Breast epithelium (tissue), 4 donors: Measurements from ENCODE around the gene NSL1. TPM values are rescaled to one million over a fixed set of nuclear protein-coding genes. Genes with fewer than 3 reads are reported as not detected.

Experiments
- DNase-seq, 2 donors: peaks; one replicate each; pipeline ENCODE4 v3.0.0-alpha.2; 2019; ENCODE audit warnings: low spot score in 2 of 2
- H3K27ac ChIP-seq, 2 donors: fragments of 200-600 bp; sonication (generic) in 1 of 2; one replicate each; pipeline ENCODE4 v1.5.1; 2016 to 2019; ENCODE audit warnings: mild to moderate bottlenecking in 1 of 2
- H3K27me3 ChIP-seq, 2 donors: fragments of 200-600 bp; sonication (generic) in 1 of 2; one replicate each; pipeline versions ENCODE4 v1.5.1 to v1.6.0; 2017 to 2019; ENCODE audit warnings: control low read depth in 1 of 2, mild to moderate bottlenecking in 1 of 2
- H3K36me3 ChIP-seq: fragments of 200-600 bp; one replicate; pipeline ENCODE4 v1.5.1; 2019
- H3K4me1 ChIP-seq, 2 donors: fragments of 200-600 bp; sonication (generic); one replicate each; pipeline ENCODE4 v1.5.1; 2016 to 2019; ENCODE audit warnings: control low read depth in 1 of 2
- H3K4me3 ChIP-seq, 3 donors: fragments of 200-600 bp; sonication (generic); 1 replicate in 2 of 3; 2 replicates in 1 of 3; pipeline ENCODE4 v1.5.1; 2016 to 2019; ENCODE audit warnings: mild to moderate bottlenecking in 3 of 3, moderate library complexity in 2 of 3
- H3K9me3 ChIP-seq, 2 donors: fragments of 200-600 bp; sonication (generic) in 1 of 2; one replicate each; pipeline ENCODE4 v1.5.1; 2016 to 2019; ENCODE audit warnings: control low read depth in 1 of 2
- CTCF ChIP-seq, 3 donors: fragments of 450-650 bp; IDR thresholded peaks; one replicate each; pipeline ENCODE4 v1.5.1; 2016 to 2017; ENCODE audit warnings: antibody characterized with exemption in 3 of 3, mild to moderate bottlenecking in 3 of 3, moderate library complexity in 3 of 3
- POLR2A ChIP-seq: fragments of 450-650 bp; IDR thresholded peaks from one replicate; pipeline ENCODE4 v1.6.1; 2016; ENCODE audit warnings: antibody characterized with exemption, mild to moderate bottlenecking, moderate library complexity
- POLR2AphosphoS5 ChIP-seq, 3 donors: sonication (generic); formaldehyde crosslinking; IDR thresholded peaks; one replicate each; pipeline ENCODE4 v1.6.1; 2017; ENCODE audit warnings: antibody characterized with exemption in 3 of 3
- intact Hi-C: fragments of 100-400 bp; cut with DNase I; formaldehyde crosslinking; loops from one replicate; pipeline ENCODE4 v1.15.1; 2023; ENCODE audit warnings: low total_unique reads
- total RNA-seq, 3 donors: library from RNA; depleted of rRNA; stranded (reverse); fragments of >200 nt; gene quantifications; one replicate each; pipeline ENCODE4 v1.1.0, GENCODE V29; 2016

The NSL1 gene
- total RNA-seq, 3 donors from 2014 or later = 28.5 to 47.5 (median 44.6) TPM

- no peaks in the 10 kb centered on the region for H3K9me3 ChIP-seq
- no peak for DNase-seq
- H3K36me3 ChIP-seq = no peaks in the 10 kb centered on the region
- no peak overlapping the region for H3K27ac ChIP-seq
- H3K4me1 ChIP-seq = no peaks in the 10 kb centered on the region
- no peak overlapping the region for H3K4me3 ChIP-seq
- TF ChIP-seq POLR2A = no peak
- TF ChIP-seq POLR2AphosphoS5 (IDR thresholded peaks at IDR 0.05) = no peak
- TF ChIP-seq CTCF (IDR thresholded peaks at IDR 0.05) = no peak
- H3K27me3 ChIP-seq = no peaks in the 10 kb centered on the region
- intact Hi-C loops = no loop called here
Measured at GRCh38 chr1:212677573-212677972, 114.0 kb downstream of the NSL1 start.

GRCh38 chr1:212677136-212677535, 114.4 kb downstream of the NSL1 start:
- H3K36me3 ChIP-seq = no peaks in the 10 kb centered on the region
- no peaks in the 10 kb centered on the region for H3K27me3 ChIP-seq
- no peaks in the 10 kb centered on the region for H3K9me3 ChIP-seq
- DNase-seq = no peak
- no peak overlapping the region for H3K27ac ChIP-seq
- intact Hi-C loops = no loop called here
- no peak overlapping the region for H3K4me3 ChIP-seq
- TF ChIP-seq POLR2AphosphoS5 (IDR thresholded peaks at IDR 0.05) (no peak), CTCF (IDR thresholded peaks at IDR 0.05) (no peak)
- H3K4me1 ChIP-seq = no peaks in the 10 kb centered on the region

Other genes with a start within 250 kb of the NSL1 start
- 10 to 100 TPM in 2 of 3 donors, 1 to 10 TPM in 1; 6.7 to 90.9 (median 26.9) TPM for gene ATF3, start 183.0 kb downstream of the NSL1 start, total RNA-seq
- gene BATF3, start 91.9 kb downstream of the NSL1 start, total RNA-seq = 1 to 10 TPM; 1.0 to 7.5 (median 1.9) TPM
- gene TATDN3, start 117 bp upstream of the NSL1 start, total RNA-seq = 10 to 100 TPM in 2 of 3 donors, 1 to 10 TPM in 1; 9.2 to 28.6 (median 15.5) TPM
- not detected for gene SPATA45, start 55.9 kb upstream of the NSL1 start, total RNA-seq
- gene FLVCR1, start 66.5 kb upstream of the NSL1 start, total RNA-seq = 1 to 10 TPM; 4.0 to 7.9 (median 6.1) TPM
- 1 to 10 TPM; 2.3 to 4.0 (median 2.9) TPM for gene VASH2, start 158.8 kb upstream of the NSL1 start, total RNA-seq
- gene ANGEL2, start 224.1 kb upstream of the NSL1 start, total RNA-seq = 10 to 100 TPM; 60.5 to 84.0 (median 72.4) TPM